Gastroesophageal sphincter (tissue), 4 donors: Measurements from ENCODE around the gene MEF2C. TPM values are rescaled to one million over a fixed set of nuclear protein-coding genes. Genes with fewer than 3 reads are reported as not detected.

Source experiments
- ATAC-seq: fragments of 150-250 bp; one replicate; pipeline ENCODE4 v1.9.1; 2016; ENCODE audit warnings: mild to moderate bottlenecking, moderate library complexity
- H3K27ac ChIP-seq, 4 donors: fragments of 200-600 bp; sonication (generic) in 3 of 4; 1 replicate in 3 of 4; 2 replicates in 1 of 4; pipeline ENCODE4 v1.5.1; 2016 to 2019
- H3K27me3 ChIP-seq: fragments of 200-600 bp; sonication (generic); one replicate; pipeline ENCODE4 v1.5.1; 2019
- H3K36me3 ChIP-seq, 2 donors: fragments of 200-600 bp; sonication (generic); one replicate each; pipeline ENCODE4 v1.5.1; 2019; ENCODE audit warnings: control low read depth in 1 of 2
- H3K4me1 ChIP-seq, 3 donors: fragments of 200-600 bp; sonication (generic); 1 replicate in 2 of 3; 2 replicates in 1 of 3; pipeline ENCODE4 v1.5.1; 2016 to 2019; ENCODE audit warnings: control low read depth in 2 of 3
- H3K4me3 ChIP-seq, 2 donors: fragments of 200-600 bp; sonication (generic); one replicate each; pipeline ENCODE4 v1.5.1; 2019; ENCODE audit warnings: mild to moderate bottlenecking in 1 of 2, moderate library complexity in 1 of 2
- H3K9me3 ChIP-seq, 3 donors: fragments of 200-600 bp; sonication (generic); one replicate each; pipeline ENCODE4 v1.5.1; 2017 to 2019; ENCODE audit warnings: control low read depth in 2 of 3
- EP300 ChIP-seq: sonication (generic); formaldehyde crosslinking; IDR thresholded peaks from one replicate; pipeline ENCODE4 v1.6.1; 2017; ENCODE audit warnings: antibody characterized with exemption, mild to moderate bottlenecking
- POLR2A ChIP-seq, 2 donors: fragments of 450-650 bp; IDR thresholded peaks; one replicate each; pipeline ENCODE4 v1.6.1; 2017; ENCODE audit warnings: antibody characterized with exemption in 2 of 2, mild to moderate bottlenecking in 2 of 2, moderate library complexity in 1 of 2
- POLR2AphosphoS5 ChIP-seq: sonication (generic); formaldehyde crosslinking; IDR thresholded peaks from one replicate; pipeline ENCODE4 v1.6.1; 2017; ENCODE audit warnings: antibody characterized with exemption
- WGBS, 2 donors: methylation state at CpG; one replicate each; pipeline ENCODE4 v1.1.5; 2018; ENCODE audit warnings: low coverage in 1 of 2; 5-methylcytosine and 5-hydroxymethylcytosine counted together
- total RNA-seq, 4 donors: library from RNA; depleted of rRNA; stranded (reverse); fragments of >200 nt; gene quantifications; one replicate each; pipeline ENCODE4 v1.1.0, GENCODE V29; 2016
- TF ChIP-seq, protein P1 (sequence below), 4 experiments: fragments of 200-600 bp in 2 of 4; fragments of 450-650 bp in 2 of 4; sonication (generic) in 1 of 4; IDR thresholded peaks; one replicate each; pipeline ENCODE4 v1.5.1; 2017 to 2019; ENCODE audit warnings: antibody characterized with exemption in 4 of 4, mild to moderate bottlenecking in 2 of 4, moderate library complexity in 2 of 4

MEF2C gene
- total RNA-seq, 4 donors from 2014 or later, result 23.1 to 66.9 (median 29.5) TPM

DNA sequence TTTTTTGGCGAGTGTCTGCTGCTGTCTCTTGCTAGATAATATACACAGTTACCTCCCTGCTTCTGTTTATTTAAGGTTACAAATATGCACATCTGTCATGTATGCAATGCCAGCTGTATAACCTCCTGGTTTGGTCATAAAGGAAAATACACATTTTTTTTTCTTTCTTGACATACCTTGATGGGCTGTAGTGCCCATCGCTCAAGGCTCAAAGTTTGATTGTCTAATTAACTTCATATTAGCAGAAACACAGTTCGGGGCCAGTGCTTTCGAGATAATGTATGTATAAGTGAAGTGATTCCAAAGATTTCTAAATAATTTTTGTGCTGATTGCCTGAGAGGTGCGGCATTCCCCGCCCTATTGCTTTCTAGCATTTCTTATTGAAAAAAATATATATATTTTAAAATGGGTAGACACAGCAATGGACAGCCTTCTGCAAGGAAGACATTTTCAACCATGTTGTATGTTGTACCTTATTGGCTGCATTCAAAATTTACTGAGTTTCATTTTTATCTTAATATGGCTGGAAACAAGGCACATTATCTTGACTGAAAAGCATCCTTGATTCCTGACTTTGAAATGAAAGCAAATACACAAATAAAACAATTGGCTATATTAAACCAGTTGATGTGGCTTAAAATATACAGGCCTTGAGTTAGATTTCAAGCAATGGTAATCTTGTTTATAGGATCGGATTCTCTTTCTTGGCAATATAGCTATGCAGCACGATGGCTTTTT is 206.2 kb downstream of the MEF2C start:
- H3K27ac ChIP-seq, result no peak overlapping the region
- WGBS, 2 donors, result 33 to 37% methylated on average over 7 to 8 of the region's 8 CpGs
- H3K4me3 ChIP-seq, result no peak overlapping the region
- ATAC-seq, result no peak
- H3K4me1 ChIP-seq, result peaks cover 0 to 45% (median 15%) of the 10 kb centered on the region in 3 donors
- H3K36me3 ChIP-seq, result no peaks in the 10 kb centered on the region
- no peaks in the 10 kb centered on the region for H3K9me3 ChIP-seq
- H3K27me3 ChIP-seq, result peaks cover 100% of the 10 kb centered on the region
- TF ChIP-seq, protein P1, sequence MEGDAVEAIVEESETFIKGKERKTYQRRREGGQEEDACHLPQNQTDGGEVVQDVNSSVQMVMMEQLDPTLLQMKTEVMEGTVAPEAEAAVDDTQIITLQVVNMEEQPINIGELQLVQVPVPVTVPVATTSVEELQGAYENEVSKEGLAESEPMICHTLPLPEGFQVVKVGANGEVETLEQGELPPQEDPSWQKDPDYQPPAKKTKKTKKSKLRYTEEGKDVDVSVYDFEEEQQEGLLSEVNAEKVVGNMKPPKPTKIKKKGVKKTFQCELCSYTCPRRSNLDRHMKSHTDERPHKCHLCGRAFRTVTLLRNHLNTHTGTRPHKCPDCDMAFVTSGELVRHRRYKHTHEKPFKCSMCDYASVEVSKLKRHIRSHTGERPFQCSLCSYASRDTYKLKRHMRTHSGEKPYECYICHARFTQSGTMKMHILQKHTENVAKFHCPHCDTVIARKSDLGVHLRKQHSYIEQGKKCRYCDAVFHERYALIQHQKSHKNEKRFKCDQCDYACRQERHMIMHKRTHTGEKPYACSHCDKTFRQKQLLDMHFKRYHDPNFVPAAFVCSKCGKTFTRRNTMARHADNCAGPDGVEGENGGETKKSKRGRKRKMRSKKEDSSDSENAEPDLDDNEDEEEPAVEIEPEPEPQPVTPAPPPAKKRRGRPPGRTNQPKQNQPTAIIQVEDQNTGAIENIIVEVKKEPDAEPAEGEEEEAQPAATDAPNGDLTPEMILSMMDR (IDR thresholded peaks at IDR 0.05), result no peak
- TF ChIP-seq POLR2A (IDR thresholded peaks at IDR 0.05) (no peak), EP300 (no peak), POLR2AphosphoS5 (no peak)

DNA sequence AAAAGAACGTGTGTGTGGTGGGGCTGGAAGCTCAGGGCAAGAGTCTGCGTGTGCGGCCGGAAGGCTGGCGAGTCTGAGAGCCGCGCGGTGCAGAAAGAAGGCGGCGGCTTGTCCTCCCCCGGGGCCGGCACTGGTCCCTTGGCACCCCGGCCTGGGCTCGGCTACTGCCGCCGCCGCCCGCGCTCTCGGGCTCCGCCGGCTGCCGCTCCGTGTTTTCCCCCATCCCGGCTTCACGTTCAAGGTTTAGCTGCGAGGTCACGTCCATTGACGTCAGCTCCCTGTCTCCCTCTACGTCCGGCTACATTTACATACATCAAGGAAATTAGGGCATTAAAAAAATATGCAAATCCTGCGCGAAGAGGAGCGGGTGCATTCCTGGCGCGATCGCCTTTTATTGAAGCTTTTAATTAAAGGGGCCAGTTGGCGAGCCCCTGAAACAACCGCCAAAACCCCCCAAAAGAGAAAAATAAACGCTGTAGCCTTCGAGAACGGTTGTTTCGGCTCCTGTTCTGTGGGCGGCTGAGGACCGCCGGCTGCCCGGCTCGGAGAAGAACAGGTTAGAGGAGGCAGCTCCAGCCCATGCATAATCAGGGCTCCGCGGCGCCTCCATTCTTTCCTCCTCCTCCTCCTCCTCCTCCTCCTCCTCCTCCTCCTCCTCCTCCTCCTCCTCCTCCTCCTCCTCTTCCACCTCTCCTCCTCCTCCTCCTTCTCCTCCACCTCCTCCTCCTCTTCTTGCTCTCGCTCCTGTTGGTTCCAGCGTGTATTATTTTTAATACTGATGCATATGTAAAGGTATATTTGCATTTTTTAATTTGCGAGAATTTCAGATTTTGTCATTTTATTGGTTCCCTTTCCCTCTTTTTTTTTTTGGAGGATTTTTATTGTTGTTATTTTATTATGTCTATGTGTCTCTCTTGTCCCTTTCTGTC is 207.0 kb downstream of the MEF2C start:
- Histone ChIP-seq H3K27ac (peak overlapping the region in 1 of 4 donors; percentile 59), H3K9me3 (no peaks in the 10 kb centered on the region), H3K27me3 (peaks cover 100% of the 10 kb centered on the region)

DNA sequence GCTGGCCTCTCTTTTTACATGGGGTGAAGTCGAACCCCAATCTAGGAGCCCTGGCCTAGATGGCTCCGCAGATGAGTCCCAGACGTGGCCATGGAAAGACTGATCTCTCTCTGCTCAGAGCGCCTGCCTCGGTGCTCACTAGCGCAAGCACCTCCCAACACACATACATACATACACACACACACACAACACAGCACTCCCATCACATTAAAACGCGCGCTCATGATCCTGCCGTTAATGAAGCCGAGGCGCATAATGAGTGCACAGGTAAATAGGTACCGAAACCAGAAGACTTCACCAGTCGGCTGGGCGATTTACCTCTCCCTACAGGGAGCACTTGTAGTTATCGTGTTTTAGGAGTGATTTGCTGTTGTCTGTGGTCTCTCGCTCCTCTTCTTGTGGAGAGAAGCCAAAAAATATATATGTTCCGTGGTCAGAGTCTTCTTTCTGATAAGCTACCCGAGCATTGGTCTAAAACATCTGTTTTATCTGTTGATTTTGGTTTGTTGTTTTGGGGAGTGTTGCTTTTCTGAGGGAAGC is 207.7 kb downstream of the MEF2C start:
- WGBS, 2 donors, result 3 to 6% methylated on average over 6 to 7 of the region's 19 CpGs
- Histone ChIP-seq H3K36me3 (no peaks in the 10 kb centered on the region), H3K4me1 (peaks cover 0 to 37% (median 12%) of the 10 kb centered on the region in 3 donors), H3K4me3 (peak overlapping the region in 1 of 2 donors; percentile 51), H3K27me3 (peaks cover 100% of the 10 kb centered on the region), H3K9me3 (no peaks in the 10 kb centered on the region), H3K27ac (peak overlapping the region in 3 of 4 donors; percentile 0 to 59 (median 56))
- TF ChIP-seq POLR2A (IDR thresholded peaks at IDR 0.05) (no peak), EP300 (no peak), POLR2AphosphoS5 (no peak)
- TF ChIP-seq, protein P1 (IDR thresholded peaks at IDR 0.05), result no peak
- ATAC-seq, result peak; percentile 46

More for the DNA sequence above, 207.0 kb downstream of the MEF2C start:
- Histone ChIP-seq H3K4me3 (peak overlapping the region in 1 of 2 donors; percentile 51), H3K4me1 (peaks cover 0 to 45% (median 15%) of the 10 kb centered on the region in 3 donors), H3K36me3 (no peaks in the 10 kb centered on the region)
- peak; percentile 17 for ATAC-seq
- TF ChIP-seq, protein P1 (IDR thresholded peaks at IDR 0.05), result no peak
- no peak for TF ChIP-seq POLR2A (IDR thresholded peaks at IDR 0.05)
- no peak for TF ChIP-seq POLR2AphosphoS5
- TF ChIP-seq EP300, result no peak
- 4 to 5% methylated on average over 28 to 34 of the region's 54 CpGs for WGBS, 2 donors

DNA sequence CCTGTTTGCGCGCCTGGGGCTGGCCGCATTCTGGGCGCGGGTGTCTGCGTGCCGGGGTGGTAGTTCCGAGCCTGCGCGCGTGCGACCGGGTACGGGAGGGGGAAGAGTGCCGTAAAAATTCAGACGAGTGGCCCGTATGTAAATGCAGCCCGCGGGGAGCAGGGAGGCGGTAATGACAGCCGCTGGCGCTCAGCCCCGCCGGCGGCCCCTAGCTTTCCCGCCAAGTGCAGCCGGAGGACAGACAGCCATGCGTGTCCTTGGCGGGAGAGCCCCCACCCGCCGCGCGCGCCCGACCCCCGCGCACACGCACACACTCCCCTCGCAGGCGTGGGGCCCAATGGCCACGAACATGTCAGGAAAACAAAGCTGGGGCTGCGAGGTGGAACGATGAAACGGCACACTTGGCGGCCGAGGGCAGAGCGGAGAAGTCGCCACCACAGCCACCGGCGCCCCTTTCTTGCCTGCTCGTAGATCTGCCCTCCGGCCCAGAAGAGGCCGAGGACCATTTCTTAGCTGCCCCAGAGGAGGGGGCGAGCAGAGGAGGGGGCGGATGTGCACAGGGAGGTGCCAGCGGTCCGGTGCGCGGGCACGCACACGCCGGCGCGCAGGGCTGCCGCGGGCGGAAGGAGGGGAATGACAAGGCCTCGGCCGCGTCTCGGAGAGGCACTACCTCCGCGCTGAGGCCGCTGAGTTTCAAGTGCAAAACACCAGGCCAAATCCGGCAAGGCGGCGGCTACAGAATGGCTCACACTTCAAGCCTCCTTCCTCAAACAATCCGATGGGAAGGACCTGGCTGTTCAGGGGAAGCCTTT is 208.4 kb downstream of the MEF2C start:
- 0% methylated on average over 6 of the region's 78 CpGs; no CpG with 5 or more reads in 1 of the 2 donors for WGBS, 2 donors
- ATAC-seq, result peak; percentile 33
- Histone ChIP-seq H3K27ac (peak overlapping the region in 3 of 4 donors; percentile 28 to 59 (median 56)), H3K9me3 (no peaks in the 10 kb centered on the region), H3K4me1 (peaks cover 0 to 32% (median 10%) of the 10 kb centered on the region in 3 donors), H3K4me3 (peak overlapping the region; percentile 4 to 51), H3K27me3 (peaks cover 100% of the 10 kb centered on the region), H3K36me3 (no peaks in the 10 kb centered on the region)
- TF ChIP-seq POLR2A (IDR thresholded peaks at IDR 0.05) (no peak), EP300 (no peak), POLR2AphosphoS5 (no peak)
- TF ChIP-seq, protein P1 (IDR thresholded peaks at IDR 0.05), result no peak
